ACC112 (cell line): Measurements from ENCODE around the gene BPTF.
A peak's percentile ranks its signal among the peaks of the same experiment; 100 is the strongest.
"Not testable (repeated sequence)": the region's sequence is repeated elsewhere in the genome, so short reads cannot be mapped to it uniquely, and the experiment has no call there.

Source experiments
- H2AFZ ChIP-seq: fragments of 200-600 bp; sonication (generic); one replicate; pipeline ENCODE4 v1.6.0; 2017; ENCODE audit warnings: antibody characterized with exemption, low read length; ENCODE audit not compliant: unreplicated experiment
- H3K27ac ChIP-seq: fragments of 200-600 bp; sonication (generic); 2 replicates; pipeline ENCODE4 v1.5.1; 2014; ENCODE audit warnings: low read depth, mild to moderate bottlenecking, antibody characterized with exemption, low read length, moderate library complexity
- H3K27me3 ChIP-seq: fragments of 200-600 bp; sonication (generic); 2 replicates; pipeline ENCODE4 v1.6.1; 2014; ENCODE audit warnings: mild to moderate bottlenecking, antibody characterized with exemption, low read length, moderate library complexity, mixed read lengths; ENCODE audit not compliant: insufficient read depth
- H3K36me3 ChIP-seq: fragments of 200-600 bp; sonication (generic); 2 replicates; pipeline ENCODE4 v1.6.1; 2016; ENCODE audit warnings: mild to moderate bottlenecking, antibody characterized with exemption, low read length, moderate library complexity, mixed read lengths; ENCODE audit not compliant: insufficient read depth
- H3K4me1 ChIP-seq: fragments of 200-600 bp; sonication (generic); one replicate; pipeline ENCODE4 v1.6.1; 2016; ENCODE audit warnings: low read length, mixed read lengths; ENCODE audit not compliant: insufficient read depth, unreplicated experiment, control insufficient read depth
- H3K4me3 ChIP-seq: fragments of 200-600 bp; sonication (generic); 2 replicates; pipeline ENCODE4 v1.5.1; 2014; ENCODE audit warnings: mild to moderate bottlenecking, low read depth, low read length
- H3K79me2 ChIP-seq: fragments of 200-600 bp; sonication (generic); one replicate; pipeline ENCODE4 v1.6.0; 2016; ENCODE audit warnings: low read length; ENCODE audit not compliant: control insufficient read depth, unreplicated experiment, insufficient read depth

Gene BPTF

GRCh38 chr17:67974185-67974584 is 148.9 kb downstream of the BPTF start:
- no peaks in the 10 kb centered on the region for H3K4me1 ChIP-seq
- no peak overlapping the region for H3K27ac ChIP-seq
- H3K27me3 ChIP-seq, result no peaks in the 10 kb centered on the region
- H3K36me3 ChIP-seq, result peaks cover 7% of the 10 kb centered on the region; the same call in 1 of the 2 replicates
- no peaks in the 10 kb centered on the region for H3K79me2 ChIP-seq
- no peak overlapping the region for H3K4me3 ChIP-seq
- no peak overlapping the region for H2AFZ ChIP-seq

- Histone ChIP-seq H3K4me3 (no peak overlapping the region), H2AFZ (no peak overlapping the region), H3K27me3 (no peaks in the 10 kb centered on the region), H3K4me1 (no peaks in the 10 kb centered on the region), H3K79me2 (no peaks in the 10 kb centered on the region), H3K27ac (no peak overlapping the region), H3K36me3 (peaks cover 10% of the 10 kb centered on the region; the same call in 1 of the 2 replicates)
Measured at GRCh38 chr17:67974598-67975066, 149.3 kb downstream of the BPTF start.

GRCh38 chr17:67976306-67976705 is 151.0 kb downstream of the BPTF start:
- H3K79me2 ChIP-seq, H3K27me3 ChIP-seq, H3K36me3 ChIP-seq, H3K27ac ChIP-seq, H2AFZ ChIP-seq, H3K4me1 ChIP-seq, H3K4me3 ChIP-seq: not testable (repeated sequence)

- no peaks in the 10 kb centered on the region for H3K4me1 ChIP-seq
- no peak overlapping the region for H3K4me3 ChIP-seq
- no peak overlapping the region for H2AFZ ChIP-seq
- no peaks in the 10 kb centered on the region for H3K27me3 ChIP-seq
- H3K36me3 ChIP-seq, result peaks cover 5% of the 10 kb centered on the region; the same call in 1 of the 2 replicates
- no peak overlapping the region for H3K27ac ChIP-seq
- no peaks in the 10 kb centered on the region for H3K79me2 ChIP-seq
Measured at GRCh38 chr17:67980456-67980855, 155.2 kb downstream of the BPTF start.

- not testable (repeated sequence) for H3K36me3 ChIP-seq, H3K27me3 ChIP-seq, H3K27ac ChIP-seq, H3K4me3 ChIP-seq, H3K4me1 ChIP-seq, H2AFZ ChIP-seq, H3K79me2 ChIP-seq
Measured at GRCh38 chr17:67980883-67981282, 155.6 kb downstream of the BPTF start.

- Histone ChIP-seq H3K27me3 (no peaks in the 10 kb centered on the region), H3K27ac (no peak overlapping the region), H3K4me3 (no peak overlapping the region), H3K4me1 (no peaks in the 10 kb centered on the region), H2AFZ (no peak overlapping the region), H3K79me2 (no peaks in the 10 kb centered on the region), H3K36me3 (peaks cover 5% of the 10 kb centered on the region; the same call in 1 of the 2 replicates)
Measured at GRCh38 chr17:67982034-67982640, 156.8 kb downstream of the BPTF start.

GRCh38 chr17:67982686-67983382 is 157.5 kb downstream of the BPTF start:
- Histone ChIP-seq H3K36me3 (peaks cover 5% of the 10 kb centered on the region; the same call in 1 of the 2 replicates), H3K4me1 (no peaks in the 10 kb centered on the region), H3K79me2 (no peaks in the 10 kb centered on the region), H3K4me3 (no peak overlapping the region), H3K27me3 (no peaks in the 10 kb centered on the region), H3K27ac (no peak overlapping the region), H2AFZ (no peak overlapping the region)

GRCh38 chr17:67983383-67983688 is 158.0 kb downstream of the BPTF start:
- no peak overlapping the region for H2AFZ ChIP-seq
- no peak overlapping the region for H3K4me3 ChIP-seq
- no peaks in the 10 kb centered on the region for H3K79me2 ChIP-seq
- H3K27me3 ChIP-seq, result no peaks in the 10 kb centered on the region
- no peaks in the 10 kb centered on the region for H3K4me1 ChIP-seq
- no peak overlapping the region for H3K27ac ChIP-seq
- H3K36me3 ChIP-seq, result peaks cover 5% of the 10 kb centered on the region; the same call in 1 of the 2 replicates

GRCh38 chr17:67990909-67991308 is 165.6 kb downstream of the BPTF start:
- Histone ChIP-seq H3K27ac (no peak overlapping the region), H3K27me3 (no peaks in the 10 kb centered on the region), H3K4me1 (peaks cover 6% of the 10 kb centered on the region)

GRCh38 chr17:67992548-67993152 is 167.3 kb downstream of the BPTF start:
- Histone ChIP-seq H3K27ac (peak overlapping the region; percentile 68; the same call in 1 of the 2 replicates), H3K4me3 (peak overlapping the region; percentile 77), H3K79me2 (no peaks in the 10 kb centered on the region), H3K27me3 (no peaks in the 10 kb centered on the region), H2AFZ (peak overlapping the region; percentile 57), H3K4me1 (peaks cover 9% of the 10 kb centered on the region), H3K36me3 (no peaks in the 10 kb centered on the region)

More at GRCh38 chr17:67990909-67991308, 165.6 kb downstream of the BPTF start:
- Histone ChIP-seq H3K79me2 (no peaks in the 10 kb centered on the region), H3K36me3 (no peaks in the 10 kb centered on the region), H3K4me3 (no peak overlapping the region), H2AFZ (no peak overlapping the region)
